ENCODE results near the gene SZRD1.
A peak's percentile ranks its signal among the peaks of the same experiment; 100 is the strongest.
"Not testable (repeated sequence)": the region's sequence is repeated elsewhere in the genome, so short reads cannot be mapped to it uniquely, and the experiment has no call there.

SZRD1 gene

DNA sequence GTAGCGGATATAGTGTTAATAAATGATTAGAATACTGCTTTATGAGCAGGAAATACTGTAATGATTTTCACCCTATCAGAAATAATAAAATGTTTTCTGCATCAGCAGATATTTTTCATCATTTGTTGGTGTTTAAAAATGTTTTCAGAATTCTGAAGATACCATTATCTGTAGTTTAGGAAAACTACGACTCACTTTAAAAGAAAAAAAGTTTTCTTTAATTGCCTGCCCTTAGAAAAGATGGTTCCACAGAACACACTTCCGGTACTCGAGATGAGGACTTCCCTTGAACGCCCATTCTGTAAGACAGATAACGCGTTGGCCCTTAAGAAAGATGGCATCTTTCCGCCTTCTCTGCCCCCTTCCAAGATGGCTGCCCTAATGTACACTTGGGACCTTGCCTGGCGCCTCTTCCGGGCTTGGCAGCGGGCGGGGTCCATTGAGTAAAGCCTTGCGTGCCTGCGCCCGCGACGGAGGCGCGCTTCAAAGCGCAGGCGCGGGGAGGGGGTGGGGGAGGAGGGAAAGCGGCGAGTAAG is at the start of gene SZRD1:
SZRD1 (plus strand) TSS at position 521 of the 536 bp plus-strand sequence. CDS start 16 bp downstream, outside the sequence.
- H3K4me3 ChIP-seq (ENCODE audit: low read depth, low read length): peak within 1 kb of the TSS; percentile 88

GRCh38 chr1:16318555-16318954 is 48.5 kb upstream of the SZRD1 start:
- no peak overlapping the region for H3K4me3 ChIP-seq (ENCODE audit: low read depth, low read length)

DNA sequence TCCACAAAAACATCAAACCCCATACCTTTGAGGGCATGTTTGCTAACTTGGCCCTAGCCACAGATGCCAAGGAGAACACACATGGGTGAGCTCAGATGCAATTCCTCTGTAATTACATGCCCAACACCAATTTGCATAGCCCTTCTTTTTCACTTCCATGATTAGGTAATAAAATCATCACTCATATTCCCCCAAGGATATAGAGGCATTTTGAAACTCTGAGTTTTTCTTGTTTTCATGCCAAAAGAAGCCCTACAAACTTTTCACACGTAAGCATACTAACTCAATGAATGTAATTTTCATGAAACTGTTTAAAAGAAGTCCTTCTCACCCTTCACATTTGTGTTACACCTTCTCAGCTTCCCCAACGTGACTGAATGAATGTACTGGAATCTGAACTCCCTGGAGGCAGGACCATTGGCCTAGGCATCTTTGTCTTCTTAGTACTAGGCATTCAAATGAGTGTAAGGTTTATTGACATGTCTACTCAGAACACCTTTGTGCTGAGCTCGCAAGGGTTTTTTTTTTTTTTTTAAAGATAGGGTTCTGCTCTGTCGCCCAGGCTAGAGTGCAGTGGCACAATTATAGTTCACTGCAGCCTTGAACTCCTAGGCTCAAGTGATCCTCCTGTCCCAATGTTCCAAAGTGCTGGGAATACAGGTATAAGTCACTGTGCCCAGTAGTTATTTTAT is 45.7 kb upstream of the SZRD1 start:
- H3K4me3 ChIP-seq (ENCODE audit: low read depth, low read length): no peak overlapping the region

GRCh38 chr1:16324456-16324890 is 42.6 kb upstream of the SZRD1 start:
- no peak overlapping the region for H3K4me3 ChIP-seq (ENCODE audit: low read depth, low read length)

DNA sequence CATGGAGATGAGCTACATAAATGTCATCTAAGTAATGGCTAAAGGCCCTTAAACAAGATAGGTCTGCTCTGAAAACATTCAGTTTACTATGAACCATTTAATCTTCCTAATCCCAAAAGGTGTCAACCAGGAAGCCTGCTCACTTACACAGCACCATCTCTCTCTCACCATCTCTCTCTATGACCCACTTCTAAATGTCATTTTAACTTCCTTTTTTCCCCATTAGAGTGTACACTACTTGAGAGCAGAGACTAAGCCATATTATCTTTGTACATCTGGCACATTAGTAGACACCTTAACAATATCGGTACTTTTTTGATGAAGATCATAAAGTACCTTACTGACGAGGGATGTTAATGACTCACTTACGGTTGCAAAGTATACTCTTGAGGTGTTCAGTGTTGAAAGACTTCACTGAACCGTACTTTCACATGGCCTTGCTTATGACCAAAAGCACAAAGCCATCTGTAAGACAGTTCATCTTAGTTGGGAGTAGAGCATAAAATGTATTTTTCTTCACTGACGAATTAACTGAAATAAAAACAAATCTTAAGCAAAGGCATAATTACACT is 40.1 kb upstream of the SZRD1 start:
- H3K4me3 ChIP-seq (ENCODE audit: low read depth, low read length): no peak overlapping the region

- no peak overlapping the region for H3K4me3 ChIP-seq (ENCODE audit: low read depth, low read length)
Observed at GRCh38 chr1:16334655-16335340, 32.2 kb upstream of the SZRD1 start.

- no peak overlapping the region for H3K4me3 ChIP-seq (ENCODE audit: low read depth, low read length)
Observed at GRCh38 chr1:16338961-16339360, 28.1 kb upstream of the SZRD1 start.

DNA sequence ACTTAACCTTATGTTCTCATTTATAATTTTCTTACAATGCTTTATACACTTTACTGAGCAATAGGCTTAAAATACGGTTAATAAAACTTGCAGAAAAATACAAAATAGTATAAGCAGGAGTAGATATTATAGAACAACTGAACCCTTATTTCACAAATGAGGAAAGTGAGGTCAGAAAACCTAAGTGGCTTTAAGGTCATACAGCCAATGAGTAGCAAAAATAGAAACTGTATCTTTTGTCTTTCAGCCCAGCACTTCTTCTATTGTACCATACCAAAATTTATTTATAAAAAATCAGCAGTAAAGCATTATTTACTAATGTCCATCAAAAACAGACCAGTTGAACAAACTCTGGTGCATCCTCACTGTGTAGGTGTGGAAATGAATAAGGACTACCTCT is 26.4 kb upstream of the SZRD1 start:
- H3K4me3 ChIP-seq (ENCODE audit: low read depth, low read length): no peak overlapping the region

DNA sequence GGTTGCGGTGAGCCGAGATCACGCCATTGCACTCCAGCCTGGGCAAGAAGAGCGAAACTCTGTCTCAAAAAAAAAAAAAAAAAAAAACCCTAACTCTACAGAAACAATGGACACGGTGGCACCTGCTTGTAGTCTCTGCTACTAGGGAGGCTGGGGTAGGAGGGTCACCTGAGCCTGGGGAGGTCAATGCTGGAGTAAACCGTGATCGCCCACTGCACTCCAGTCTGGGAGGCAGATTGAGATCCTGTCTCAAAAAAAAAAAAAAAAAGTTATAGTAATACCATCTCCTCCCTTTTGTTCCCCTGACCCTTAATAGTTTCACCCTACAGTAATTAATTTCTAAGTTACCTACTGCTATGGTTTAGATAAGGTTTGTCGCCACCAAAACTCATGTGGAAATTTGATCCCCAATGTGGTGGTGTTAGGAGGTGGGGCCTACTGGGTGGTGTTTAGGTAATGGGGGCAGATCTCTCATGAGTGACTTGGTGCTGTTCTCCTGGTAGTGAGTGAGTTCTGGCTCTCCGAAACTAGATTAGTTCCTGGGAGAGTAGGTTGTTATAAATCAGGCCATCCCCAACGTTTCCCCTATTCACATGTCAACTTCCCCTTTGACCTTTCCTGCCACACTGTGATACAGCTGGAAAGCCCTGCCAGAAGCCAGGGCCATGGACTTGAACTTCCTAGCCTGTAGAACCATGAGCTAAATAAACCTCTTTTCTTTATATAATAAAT is 24.5 kb upstream of the SZRD1 start:
- no peak overlapping the region for H3K4me3 ChIP-seq (ENCODE audit: low read depth, low read length)

DNA sequence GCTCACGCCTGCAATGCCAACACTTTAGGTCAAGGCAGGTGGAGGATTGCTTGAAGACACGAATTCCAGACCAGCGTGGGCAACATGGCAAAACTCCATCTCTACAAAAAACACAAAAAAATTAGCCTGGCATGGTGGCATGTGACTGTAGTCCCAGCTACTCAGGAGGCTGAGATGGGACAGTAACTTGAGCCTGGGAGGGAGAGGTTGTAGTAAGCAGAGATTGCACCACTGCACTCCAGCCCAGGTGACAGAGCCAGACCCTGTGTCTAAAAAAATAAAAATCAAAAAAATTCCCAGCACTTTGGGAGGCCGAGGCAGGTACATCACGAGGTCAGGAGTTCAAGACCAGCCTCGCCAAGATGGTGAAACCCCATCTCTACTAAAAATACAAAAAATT is 23.8 kb upstream of the SZRD1 start:
- H3K4me3 ChIP-seq (ENCODE audit: low read depth, low read length): not testable (repeated sequence)

- H3K4me3 ChIP-seq (ENCODE audit: low read depth, low read length): no peak overlapping the region
Observed at GRCh38 chr1:16348414-16349182, 18.4 kb upstream of the SZRD1 start.

- H3K4me3 ChIP-seq (ENCODE audit: low read depth, low read length): no peak overlapping the region
Observed at GRCh38 chr1:16349847-16350406, 17.1 kb upstream of the SZRD1 start.

DNA sequence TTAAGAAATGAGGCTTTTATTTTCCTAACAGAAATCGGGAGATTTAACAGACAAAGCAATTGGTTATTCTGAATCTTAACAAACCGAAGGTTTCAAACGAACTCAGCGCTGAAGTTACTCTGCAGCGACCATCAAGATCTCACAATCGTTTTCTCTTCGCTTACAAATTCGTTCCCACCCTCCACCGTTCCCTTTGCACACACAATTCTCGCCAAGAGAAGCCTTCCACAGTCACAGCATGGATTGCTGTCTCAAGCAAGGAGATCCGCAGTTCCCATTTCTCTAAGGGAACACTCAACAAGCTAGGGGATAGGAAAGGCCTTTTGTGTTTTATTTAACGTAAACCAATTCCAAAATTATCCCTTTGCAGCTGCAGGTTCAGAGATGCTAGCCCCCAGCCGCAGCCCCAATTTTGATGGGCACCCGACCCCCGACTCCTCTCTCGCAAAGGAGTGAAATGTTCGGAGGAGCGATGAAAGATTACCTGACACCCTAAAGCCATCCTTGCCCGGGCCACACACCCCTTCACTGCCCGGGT is 15.5 kb upstream of the SZRD1 start:
- H3K4me3 ChIP-seq (ENCODE audit: low read depth, low read length): peak overlapping the region; percentile 70

DNA sequence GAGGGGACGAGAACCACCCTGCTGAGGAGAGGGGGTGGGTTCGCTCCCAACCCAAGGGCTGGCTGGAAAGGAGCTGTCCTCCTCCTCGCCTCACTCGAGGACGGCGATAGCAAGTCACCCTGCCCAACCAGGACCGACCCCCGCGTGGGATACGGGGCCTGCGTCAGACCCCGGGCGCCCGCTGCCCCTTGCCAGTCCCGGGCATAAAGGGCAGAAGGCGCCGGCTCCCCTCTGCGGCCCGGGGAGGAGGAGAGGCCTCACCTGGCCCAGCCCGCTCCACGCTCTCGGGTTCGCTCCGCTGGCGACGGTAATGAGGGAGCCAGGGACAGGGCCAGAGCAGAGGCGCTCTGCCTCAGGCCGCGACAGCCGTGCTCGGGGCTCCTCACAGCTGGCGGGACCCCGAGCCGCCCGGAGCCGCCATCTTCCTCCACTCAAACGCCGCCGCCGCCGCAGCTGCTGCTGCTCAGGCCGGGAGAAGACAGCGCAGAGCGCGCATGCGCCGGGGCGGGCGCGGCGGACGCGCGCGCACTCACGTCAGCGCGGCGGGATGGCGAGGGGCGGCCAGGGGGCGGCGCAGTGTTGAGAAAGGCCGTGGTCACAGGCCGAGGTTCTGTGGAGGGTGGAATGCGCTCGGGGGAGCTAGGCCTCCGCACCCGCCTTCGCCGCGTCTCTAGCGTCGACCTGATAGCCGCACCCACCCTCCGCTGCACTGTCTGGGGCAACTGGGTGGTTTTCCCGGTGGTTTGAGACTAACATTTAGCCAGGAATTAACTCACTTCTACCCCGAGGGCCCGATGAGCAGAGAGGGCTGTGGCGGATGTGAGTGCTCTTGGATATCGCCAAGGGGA is 14.8 kb upstream of the SZRD1 start, which contains the start of gene FBXO42:
FBXO42 (minus strand) TSS at position 487 of the 848 bp plus-strand sequence. CDS start 37,062 bp downstream, outside the sequence.
- H3K4me3 ChIP-seq (ENCODE audit: low read depth, low read length): peak within 1 kb of the TSS; percentile 70

DNA sequence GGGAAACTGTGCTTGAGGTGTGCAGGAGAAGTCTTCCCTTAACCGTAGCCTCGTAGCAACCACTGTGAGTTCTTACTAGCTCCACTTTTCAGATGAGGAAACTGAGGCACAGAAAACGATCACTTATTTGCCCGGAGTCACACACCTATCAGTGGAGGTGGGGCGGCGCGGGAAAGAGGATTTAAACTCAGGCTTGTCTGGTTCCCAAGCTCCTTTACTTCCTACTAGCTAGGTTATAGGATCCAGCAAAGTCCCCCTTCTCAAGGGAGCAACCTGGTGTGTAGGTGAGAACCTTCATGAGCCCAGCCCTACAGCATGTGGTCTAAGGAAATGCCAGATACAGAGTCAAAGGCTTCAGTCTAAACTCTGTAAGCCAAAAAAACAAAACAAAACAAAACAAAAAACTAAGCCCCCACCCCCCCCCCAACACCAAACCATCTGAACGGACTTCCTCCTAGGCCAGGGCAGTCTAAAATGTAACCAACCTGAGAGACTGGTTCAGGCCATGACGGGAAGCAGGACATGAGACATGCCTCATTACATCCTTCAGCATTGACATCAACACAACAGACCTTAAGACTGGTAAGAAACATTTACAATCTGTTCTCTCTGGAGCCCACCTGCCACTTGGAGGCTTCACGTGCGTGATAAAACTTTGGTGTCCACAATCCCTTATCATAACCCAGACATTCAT is 14.1 kb upstream of the SZRD1 start:
- peak overlapping the region; percentile 70 for H3K4me3 ChIP-seq (ENCODE audit: low read depth, low read length)

DNA sequence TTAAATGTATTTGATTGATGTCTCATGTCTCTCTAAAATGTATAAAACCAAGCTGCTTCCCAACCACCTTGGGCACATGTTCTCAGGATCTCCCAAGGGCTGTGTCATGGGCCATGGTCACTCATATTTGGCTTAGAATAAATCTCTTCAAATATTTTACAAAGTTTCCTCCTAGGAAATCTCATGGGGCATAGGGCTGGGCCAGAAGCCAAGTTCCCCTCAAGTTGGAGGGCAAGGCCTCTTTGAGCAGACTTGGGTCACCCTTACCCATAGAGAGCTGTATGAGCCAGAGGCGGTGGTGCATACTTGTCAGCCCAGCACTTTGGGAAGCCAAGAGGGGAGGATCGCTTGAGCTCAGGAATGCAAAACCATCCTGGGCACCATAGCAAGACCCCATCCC is 12.4 kb upstream of the SZRD1 start:
- H3K4me3 ChIP-seq (ENCODE audit: low read depth, low read length): no peak overlapping the region

DNA sequence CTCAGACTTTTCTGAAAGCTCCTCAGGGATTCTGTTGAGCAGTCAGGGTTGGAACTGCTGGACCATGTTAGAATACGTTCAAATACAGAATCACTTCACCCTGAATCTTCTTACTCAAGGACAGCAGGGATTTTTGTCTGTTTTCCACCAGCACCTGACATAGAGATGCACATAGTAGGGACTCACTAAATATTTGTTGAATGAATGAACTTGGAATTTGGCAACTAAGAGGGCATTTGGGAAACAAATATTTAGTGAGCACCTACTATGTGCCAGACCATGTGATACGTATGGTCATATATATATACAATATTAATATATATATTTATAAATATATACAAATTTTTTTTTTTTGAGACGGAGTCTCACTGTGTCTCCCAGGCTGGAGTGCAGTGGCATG is 10.2 kb upstream of the SZRD1 start:
- H3K4me3 ChIP-seq (ENCODE audit: low read depth, low read length): no peak overlapping the region

GRCh38 chr1:16365146-16365498 is 1.9 kb upstream of the SZRD1 start:
- H3K4me3 ChIP-seq (ENCODE audit: low read depth, low read length): not testable (repeated sequence)
